Loucy (cell line): ENCODE results near the gene SPNS1.

Source experiments
- H2AFZ ChIP-seq: fragments of 200-600 bp; sonication (generic); 2 replicates; pipeline ENCODE4 v1.6.0; 2016; ENCODE audit warnings: antibody characterized with exemption, mild to moderate bottlenecking, low read length, moderate library complexity
- H3F3A ChIP-seq: fragments of 200-600 bp; 2 replicates; pipeline ENCODE4 v1.6.0; 2016; ENCODE audit warnings: antibody characterized with exemption, low read depth, mild to moderate bottlenecking
- H3K27me3 ChIP-seq: fragments of 200-600 bp; sonication (generic); 2 replicates; pipeline ENCODE4 v1.6.1; 2014; ENCODE audit warnings: low read length, mild to moderate bottlenecking; ENCODE audit not compliant: insufficient read depth, poor library complexity, severe bottlenecking
- H3K36me3 ChIP-seq: fragments of 200-600 bp; sonication (generic); 2 replicates; pipeline ENCODE4 v1.6.1; 2016; ENCODE audit warnings: low read length; ENCODE audit not compliant: insufficient read depth
- H3K4me1 ChIP-seq: fragments of 200-600 bp; sonication (generic); 2 replicates; pipeline ENCODE4 v1.5.1; 2014; ENCODE audit warnings: low read length, mild to moderate bottlenecking; ENCODE audit not compliant: insufficient read depth, poor library complexity, severe bottlenecking
- H3K4me2 ChIP-seq: fragments of 200-600 bp; sonication (generic); 2 replicates; pipeline ENCODE4 v1.6.0; 2014; ENCODE audit warnings: antibody characterized with exemption, low read length, low read depth, mild to moderate bottlenecking; ENCODE audit not compliant: poor library complexity, severe bottlenecking
- H3K4me3 ChIP-seq: fragments of 200-600 bp; sonication (generic); 2 replicates; pipeline ENCODE4 v1.5.1; 2014; ENCODE audit warnings: low read length, mild to moderate bottlenecking, mixed read lengths; ENCODE audit not compliant: poor library complexity, severe bottlenecking
- H3K79me2 ChIP-seq: fragments of 200-600 bp; sonication (generic); 2 replicates; pipeline ENCODE4 v1.6.1; 2014; ENCODE audit warnings: low read length; ENCODE audit not compliant: insufficient read depth
- H3K9ac ChIP-seq: fragments of 200-600 bp; sonication (generic); 2 replicates; pipeline ENCODE4 v1.6.0; 2014; ENCODE audit warnings: mild to moderate bottlenecking, low read depth, low read length, moderate library complexity; ENCODE audit not compliant: poor library complexity, severe bottlenecking
- H3K9me2 ChIP-seq: fragments of 200-600 bp; sonication (generic); replicated peaks from 2 replicates; pipeline ENCODE4 v1.6.1; 2016; ENCODE audit warnings: low read depth, low read length, mixed read lengths
- H3K9me3 ChIP-seq: fragments of 200-600 bp; sonication (generic); 2 replicates; pipeline ENCODE4 v1.6.1; 2014; ENCODE audit warnings: mild to moderate bottlenecking, antibody characterized with exemption, low read length, low read depth; ENCODE audit not compliant: insufficient read depth
- H4K20me1 ChIP-seq: fragments of 200-600 bp; sonication (generic); 2 replicates; pipeline ENCODE4 v1.6.0; 2014; ENCODE audit warnings: antibody characterized with exemption, low read length, mild to moderate bottlenecking; ENCODE audit not compliant: insufficient read depth, poor library complexity, severe bottlenecking
- EZH2phosphoT487 ChIP-seq: fragments of 200-600 bp; IDR thresholded peaks from 2 replicates; pipeline ENCODE4 v1.6.1; 2018; ENCODE audit warnings: antibody characterized with exemption, mild to moderate bottlenecking, moderate library complexity, borderline replicate concordance
- TF ChIP-seq, protein P1 (sequence below): fragments of 200-600 bp; sonication (generic); conservative IDR thresholded peaks from 2 replicates; pipeline ENCODE4 v1.5.1; 2014; ENCODE audit warnings: mild to moderate bottlenecking, antibody characterized with exemption, low read length

The SPNS1 gene

DNA sequence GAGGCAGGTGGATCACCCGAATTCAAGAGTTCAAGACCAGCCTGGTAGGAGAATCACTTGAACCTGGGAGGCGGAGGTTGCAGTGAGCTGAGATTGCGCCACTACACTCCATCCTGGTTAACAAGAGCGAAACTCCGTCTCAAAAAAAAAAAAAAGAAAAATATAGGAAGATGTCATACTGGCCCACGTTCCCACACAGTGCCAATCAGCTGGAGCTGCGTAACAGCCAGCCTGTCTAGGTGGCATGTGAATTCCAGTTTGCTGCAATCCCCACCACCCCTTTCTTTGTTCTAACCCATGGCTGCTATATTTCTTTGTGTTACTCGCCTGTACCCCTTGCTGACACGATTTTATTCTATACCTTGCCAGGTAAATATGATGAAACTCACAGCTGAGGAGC is 16.4 kb upstream of the SPNS1 start:
- peaks cover 78% of the 10 kb centered on the region for H3K36me3 ChIP-seq
- H3K9me3 ChIP-seq: no peaks in the 10 kb centered on the region

DNA sequence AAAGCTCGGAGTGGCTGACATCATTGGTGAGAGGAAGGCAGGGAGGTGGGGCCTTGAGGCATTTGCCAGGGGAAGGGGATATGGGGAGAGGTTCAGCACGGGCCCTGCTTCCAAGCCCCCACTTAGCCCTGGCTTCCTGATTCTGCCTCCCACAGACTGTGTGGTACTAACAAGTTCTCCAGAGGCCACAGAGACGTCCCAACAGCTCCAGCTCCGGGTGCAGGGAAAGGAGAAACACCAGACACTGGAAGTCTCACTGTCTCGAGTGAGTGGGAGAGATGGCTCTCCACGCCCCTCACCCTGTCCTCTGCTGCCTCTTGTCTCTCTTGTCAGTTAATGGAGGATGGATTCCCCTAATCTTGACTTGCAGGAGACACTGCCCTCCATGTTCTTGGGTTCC is 15.7 kb upstream of the SPNS1 start:
- H3K4me3 ChIP-seq: no peak overlapping the region
- H3K4me2 ChIP-seq: no peak overlapping the region
- H3K9ac ChIP-seq: no peak overlapping the region
- H3K36me3 ChIP-seq: peaks cover 79% of the 10 kb centered on the region
- H3K4me1 ChIP-seq: peaks cover 11% of the 10 kb centered on the region
- H3K9me2 ChIP-seq: no peaks in the 10 kb centered on the region
- H4K20me1 ChIP-seq: peaks cover 10% of the 10 kb centered on the region
- H2AFZ ChIP-seq: no peak overlapping the region
- TF ChIP-seq, protein P1, sequence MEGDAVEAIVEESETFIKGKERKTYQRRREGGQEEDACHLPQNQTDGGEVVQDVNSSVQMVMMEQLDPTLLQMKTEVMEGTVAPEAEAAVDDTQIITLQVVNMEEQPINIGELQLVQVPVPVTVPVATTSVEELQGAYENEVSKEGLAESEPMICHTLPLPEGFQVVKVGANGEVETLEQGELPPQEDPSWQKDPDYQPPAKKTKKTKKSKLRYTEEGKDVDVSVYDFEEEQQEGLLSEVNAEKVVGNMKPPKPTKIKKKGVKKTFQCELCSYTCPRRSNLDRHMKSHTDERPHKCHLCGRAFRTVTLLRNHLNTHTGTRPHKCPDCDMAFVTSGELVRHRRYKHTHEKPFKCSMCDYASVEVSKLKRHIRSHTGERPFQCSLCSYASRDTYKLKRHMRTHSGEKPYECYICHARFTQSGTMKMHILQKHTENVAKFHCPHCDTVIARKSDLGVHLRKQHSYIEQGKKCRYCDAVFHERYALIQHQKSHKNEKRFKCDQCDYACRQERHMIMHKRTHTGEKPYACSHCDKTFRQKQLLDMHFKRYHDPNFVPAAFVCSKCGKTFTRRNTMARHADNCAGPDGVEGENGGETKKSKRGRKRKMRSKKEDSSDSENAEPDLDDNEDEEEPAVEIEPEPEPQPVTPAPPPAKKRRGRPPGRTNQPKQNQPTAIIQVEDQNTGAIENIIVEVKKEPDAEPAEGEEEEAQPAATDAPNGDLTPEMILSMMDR: no peak
- TF ChIP-seq EZH2phosphoT487: no peak
- H3F3A ChIP-seq: no peaks in the 10 kb centered on the region
- peaks cover 25% of the 10 kb centered on the region for H3K79me2 ChIP-seq
- H3K9me3 ChIP-seq: no peaks in the 10 kb centered on the region
- H3K27me3 ChIP-seq: no peaks in the 10 kb centered on the region

More for the DNA sequence above, 16.4 kb upstream of the SPNS1 start:
- peaks cover 17% of the 10 kb centered on the region for H3K4me1 ChIP-seq
- no peak overlapping the region for H2AFZ ChIP-seq
- peaks cover 31% of the 10 kb centered on the region for H3K79me2 ChIP-seq
- no peak overlapping the region for H3K4me2 ChIP-seq
- no peak overlapping the region for H3K4me3 ChIP-seq
- H4K20me1 ChIP-seq: peaks cover 16% of the 10 kb centered on the region
- H3K27me3 ChIP-seq: no peaks in the 10 kb centered on the region
- H3K9ac ChIP-seq: no peak overlapping the region
- no peaks in the 10 kb centered on the region for H3K9me2 ChIP-seq
- no peak for TF ChIP-seq EZH2phosphoT487
- TF ChIP-seq, protein P1: no peak
- no peaks in the 10 kb centered on the region for H3F3A ChIP-seq

DNA sequence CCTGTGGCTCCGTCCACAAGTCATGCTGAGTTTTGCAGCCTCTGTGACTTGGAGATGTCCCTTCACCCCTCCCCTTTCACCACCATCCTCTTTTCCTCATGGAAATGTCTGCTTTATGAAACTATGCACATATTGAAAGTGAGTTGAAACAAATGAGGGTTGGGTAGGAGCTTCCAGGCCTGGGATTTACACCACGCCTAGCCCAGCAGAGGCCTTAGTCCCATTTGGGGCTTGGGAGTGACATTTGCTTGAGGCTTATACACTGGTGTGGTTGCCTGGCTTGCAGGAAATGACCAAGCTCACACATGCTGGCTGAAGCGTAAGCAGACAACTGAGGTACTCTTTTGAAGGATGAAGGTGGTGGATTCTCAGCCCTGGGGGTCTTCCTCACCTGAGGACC is 10.5 kb upstream of the SPNS1 start:
- H3K27me3 ChIP-seq: no peaks in the 10 kb centered on the region
- no peaks in the 10 kb centered on the region for H3K4me1 ChIP-seq
- H3K79me2 ChIP-seq: no peaks in the 10 kb centered on the region
- H3K9me2 ChIP-seq: no peaks in the 10 kb centered on the region
- H3K9ac ChIP-seq: no peak overlapping the region
- no peak for TF ChIP-seq EZH2phosphoT487
- TF ChIP-seq, protein P1: no peak
- H3K4me3 ChIP-seq: no peak overlapping the region
- no peak overlapping the region for H3K4me2 ChIP-seq
- no peak overlapping the region for H2AFZ ChIP-seq
- no peaks in the 10 kb centered on the region for H4K20me1 ChIP-seq
- no peaks in the 10 kb centered on the region for H3F3A ChIP-seq
- H3K9me3 ChIP-seq: no peaks in the 10 kb centered on the region
- peaks cover 51% of the 10 kb centered on the region; the same call in 1 of the 2 replicates for H3K36me3 ChIP-seq
